Keratinocyte (primary cell): ENCODE data around the gene LCE2C.

Source experiments
- CTCF ChIP-seq, 3 experiments: IDR thresholded peaks in 1 of 3; conservative IDR thresholded peaks in 1 of 3; optimal IDR thresholded peaks in 1 of 3; 2 replicates in 2 of 3; 3 replicates in 1 of 3; pipeline versions ENCODE3 to v1.5.1; 2011; ENCODE audit warnings: low read length in 3 of 3, mild to moderate bottlenecking in 3 of 3, moderate library complexity in 2 of 3, control low read depth in 1 of 3, inconsistent platforms in 1 of 3; ENCODE audit not compliant: insufficient read depth in 2 of 3; ENCODE audit errors: extremely low read depth in 1 of 3
- EZH2 ChIP-seq: IDR thresholded peaks from one replicate; pipeline ENCODE4 v1.6.1; 2012; ENCODE audit warnings: inconsistent platforms, mild to moderate bottlenecking, low read length, moderate library complexity

- TF ChIP-seq CTCF (optimal IDR thresholded peaks at IDR 0.05 in 1 of 3, IDR thresholded peaks at IDR 0.05 in 1 of 3, conservative IDR thresholded peaks at IDR 0.05 in 1 of 3; ENCODE audit: extremely low read depth in 1 of 3, insufficient read depth in 2 of 3, low read length in 3 of 3), result no peak
- no peak for TF ChIP-seq EZH2
Observed at GRCh38 chr1:152657677-152658076, 17.4 kb upstream of the LCE2C start.
